ENCODE data around the gene SLIT3. TPM values are rescaled to one million over a fixed set of nuclear protein-coding genes. Genes with fewer than 3 reads are reported as not detected.
A peak's percentile ranks its signal among the peaks of the same experiment; 100 is the strongest.

The SLIT3 gene
- polyA plus RNA-seq, 1 of the 3 experiments (the other 2 are of a cell fraction), result 119 TPM

- TF ChIP-seq RCOR1 (IDR thresholded peaks at IDR 0.05; ENCODE audit: low read length) (0 out of 2 replicates have a peak, but pooled peaks have one; percentile 45), TEAD4 (IDR thresholded peaks at IDR 0.05; ENCODE audit: borderline replicate concordance, insufficient read depth) (no peak), MAX (IDR thresholded peaks at IDR 0.05; ENCODE audit: low read depth) (peak; percentile 37; the same call in 1 of the 2 replicates), RXRA (IDR thresholded peaks at IDR 0.05; ENCODE audit: borderline replicate concordance, low read depth) (no peak), GATA2 (CRISPR knock-in tag; IDR thresholded peaks at IDR 0.05) (peak; percentile 94), NRF1 (IDR thresholded peaks at IDR 0.05; ENCODE audit: low read depth, low read length) (no peak), FOSL2 (IDR thresholded peaks at IDR 0.05; ENCODE audit: borderline replicate concordance, low read depth) (no peak), CTCF (IDR thresholded peaks at IDR 0.05) (no peak), MXI1 (IDR thresholded peaks at IDR 0.05; ENCODE audit: low read depth, low read length) (peak; percentile 90), EZH2phosphoT487 (IDR thresholded peaks at IDR 0.05; ENCODE audit: borderline replicate concordance, low read depth) (no peak), RFX5 (IDR thresholded peaks at IDR 0.05; ENCODE audit: low read length) (peak; percentile 89), POLR2AphosphoS5 (IDR thresholded peaks at IDR 0.05; ENCODE audit: low read depth, low read length) (no peak), GABPA (IDR thresholded peaks at IDR 0.05; ENCODE audit: low read depth) (no peak), EP300 (IDR thresholded peaks at IDR 0.05; ENCODE audit: borderline replicate concordance in 1 of 2, low read depth in 1 of 2, low read length in 1 of 2) (peak in 1 of 2 experiments; percentile 55; a peak in 2 of 4 replicates), FOXJ3 (CRISPR knock-in tag; IDR thresholded peaks at IDR 0.05) (no peak), RAD21 (IDR thresholded peaks at IDR 0.05; ENCODE audit: low read length) (peak; percentile 7; the same call in 1 of the 2 replicates), USF2 (IDR thresholded peaks at IDR 0.05; ENCODE audit: borderline replicate concordance, low read depth, low read length) (no peak), JUND (IDR thresholded peaks at IDR 0.05) (peak; percentile 34; the same call in 1 of the 2 replicates), TCF12 (IDR thresholded peaks at IDR 0.05) (peak; percentile 75), SMC3 (IDR thresholded peaks at IDR 0.05; ENCODE audit: low read depth, low read length) (no peak), ZBTB33 (IDR thresholded peaks at IDR 0.05; ENCODE audit: borderline replicate concordance, low read depth) (no peak)
Observed at GRCh38 chr5:168851902-168852321, 449.0 kb downstream of the SLIT3 start (continued).

Measured in SK-N-SH (cell line).